ENCODE data around the gene FILIP1L.

Gene FILIP1L

GRCh38 chr3:100113723-100114412, 433 bp downstream of the FILIP1L start:
- H3K4me2 ChIP-seq: no peak overlapping the region
- no peak overlapping the region for H3K27ac ChIP-seq
- H3K79me2 ChIP-seq (ENCODE audit: insufficient read depth, low read depth): no peaks in the 10 kb centered on the region
- no peak overlapping the region for H3K4me3 ChIP-seq (IDR thresholded peaks at IDR 0.05; ENCODE audit: insufficient read depth, low read depth, low read length)
- no peaks in the 10 kb centered on the region for H3K4me1 ChIP-seq (ENCODE audit: low read depth, poor library complexity, severe bottlenecking)
- H4K20me1 ChIP-seq (ENCODE audit: insufficient read depth): no peaks in the 10 kb centered on the region
- H3K36me3 ChIP-seq (ENCODE audit: insufficient read depth): no peaks in the 10 kb centered on the region
- no peak for TF ChIP-seq CTCF (conservative IDR thresholded peaks at IDR 0.05; ENCODE audit: low read depth, low read length)
- no peak overlapping the region for H2AFZ ChIP-seq (ENCODE audit: low read depth)
- H3K27me3 ChIP-seq (ENCODE audit: insufficient read depth, low read depth): no peaks in the 10 kb centered on the region
- no peak overlapping the region for H3K9ac ChIP-seq

- Histone ChIP-seq H3K4me1 (ENCODE audit: low read depth, poor library complexity, severe bottlenecking) (peaks cover 21% of the 10 kb centered on the region), H3K9ac (no peak overlapping the region), H3K27ac (no peak overlapping the region), H3K4me2 (no peak overlapping the region), H3K79me2 (ENCODE audit: insufficient read depth, low read depth) (no peaks in the 10 kb centered on the region), H2AFZ (ENCODE audit: low read depth) (no peak overlapping the region), H3K4me3 (IDR thresholded peaks at IDR 0.05; ENCODE audit: insufficient read depth, low read depth, low read length) (no peak overlapping the region), H3K27me3 (ENCODE audit: insufficient read depth, low read depth) (no peaks in the 10 kb centered on the region), H4K20me1 (ENCODE audit: insufficient read depth) (no peaks in the 10 kb centered on the region), H3K36me3 (ENCODE audit: insufficient read depth) (no peaks in the 10 kb centered on the region)
- no peak for TF ChIP-seq CTCF (conservative IDR thresholded peaks at IDR 0.05; ENCODE audit: low read depth, low read length)
Observed at GRCh38 chr3:100111728-100112127, 2.6 kb downstream of the FILIP1L start.

- Histone ChIP-seq H3K9ac (no peak overlapping the region), H2AFZ (ENCODE audit: low read depth) (no peak overlapping the region), H4K20me1 (ENCODE audit: insufficient read depth) (no peaks in the 10 kb centered on the region), H3K4me3 (IDR thresholded peaks at IDR 0.05; ENCODE audit: insufficient read depth, low read depth, low read length) (no peak overlapping the region), H3K4me1 (ENCODE audit: low read depth, poor library complexity, severe bottlenecking) (peaks cover 37% of the 10 kb centered on the region), H3K4me2 (no peak overlapping the region), H3K36me3 (ENCODE audit: insufficient read depth) (no peaks in the 10 kb centered on the region), H3K27ac (no peak overlapping the region), H3K79me2 (ENCODE audit: insufficient read depth, low read depth) (no peaks in the 10 kb centered on the region), H3K27me3 (ENCODE audit: insufficient read depth, low read depth) (no peaks in the 10 kb centered on the region)
- no peak for TF ChIP-seq CTCF (conservative IDR thresholded peaks at IDR 0.05; ENCODE audit: low read depth, low read length)
Observed at GRCh38 chr3:100110162-100110561, 4.1 kb downstream of the FILIP1L start.

- Histone ChIP-seq H3K4me1 (ENCODE audit: low read depth, poor library complexity, severe bottlenecking) (peaks cover 53% of the 10 kb centered on the region), H3K4me2 (no peak overlapping the region), H3K27me3 (ENCODE audit: insufficient read depth, low read depth) (no peaks in the 10 kb centered on the region), H3K27ac (no peak overlapping the region), H2AFZ (ENCODE audit: low read depth) (no peak overlapping the region), H3K36me3 (ENCODE audit: insufficient read depth) (no peaks in the 10 kb centered on the region), H3K79me2 (ENCODE audit: insufficient read depth, low read depth) (no peaks in the 10 kb centered on the region), H3K4me3 (IDR thresholded peaks at IDR 0.05; ENCODE audit: insufficient read depth, low read depth, low read length) (no peak overlapping the region), H4K20me1 (ENCODE audit: insufficient read depth) (no peaks in the 10 kb centered on the region), H3K9ac (no peak overlapping the region)
- no peak for TF ChIP-seq CTCF (conservative IDR thresholded peaks at IDR 0.05; ENCODE audit: low read depth, low read length)
Observed at GRCh38 chr3:100108464-100109079, 5.7 kb downstream of the FILIP1L start.
